ENCODE measurements around the gene C3orf33. TPM values are rescaled to one million over a fixed set of nuclear protein-coding genes. Genes with fewer than 3 reads are reported as not detected.

C3orf33 gene
- total and polyA plus RNA-seq, 10 donors: 1.5 to 6.0 (median 2.1) TPM

DNA sequence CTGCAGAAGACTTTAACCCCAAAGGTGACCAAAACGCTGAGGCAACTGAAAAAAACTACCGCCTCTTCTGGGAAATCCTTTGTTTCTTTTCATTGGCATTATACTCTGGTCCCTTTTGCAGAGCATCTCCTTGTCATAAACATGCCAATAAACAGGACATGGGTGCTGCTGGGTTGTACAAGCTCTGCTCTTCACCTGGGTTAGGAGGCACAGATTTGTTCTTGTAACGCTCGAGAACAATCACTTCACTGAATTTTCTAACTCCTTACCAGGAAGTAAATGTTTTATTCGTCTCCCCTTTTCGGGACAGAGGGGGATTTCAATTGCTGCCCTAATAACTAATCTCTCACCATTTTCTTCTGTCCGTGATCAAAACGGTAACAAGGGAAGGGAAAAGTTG is 62.5 kb downstream of the C3orf33 start:
- Histone ChIP-seq H3K4me3 (peak overlapping the region in 7 of 8 donors; percentile 41 to 76 (median 52)), H3K27ac (no peak overlapping the region), H3K9me3 (no peaks in the 10 kb centered on the region), H3K27me3 (replicated peaks in 1 of 7) (peaks cover 0 to 85% (median 20%) of the 10 kb centered on the region in 7 donors), H3K4me1 (peaks cover 6 to 31% (median 27%) of the 10 kb centered on the region in 6 donors), H3K36me3 (no peaks in the 10 kb centered on the region)
- TF ChIP-seq POLR2A (IDR thresholded peaks at IDR 0.05) (no peak), POLR2AphosphoS5 (IDR thresholded peaks at IDR 0.05) (no peak), CTCF (IDR thresholded peaks at IDR 0.05 in 8 of 11, conservative IDR thresholded peaks at IDR 0.05 in 3 of 11) (no peak)
- WGBS, 5 donors: 13 to 19% (median 16%) methylated on average over 8 of the region's 8 CpGs
- DNase-seq: no peak
- intact Hi-C loops (cut with DNase I; ENCODE audit: low total_unique reads): no loop called here

- Histone ChIP-seq H3K27me3 (replicated peaks in 1 of 7) (peaks cover 0 to 92% (median 20%) of the 10 kb centered on the region in 7 donors), H3K4me1 (peaks cover 6 to 32% (median 29%) of the 10 kb centered on the region in 6 donors), H3K27ac (no peak overlapping the region), H3K4me3 (no peak overlapping the region), H3K9me3 (no peaks in the 10 kb centered on the region), H3K36me3 (no peaks in the 10 kb centered on the region)
- WGBS, 5 donors: 82 to 85% (median 84%) methylated on average over 5 of the region's 5 CpGs
- TF ChIP-seq POLR2A (IDR thresholded peaks at IDR 0.05) (no peak), CTCF (IDR thresholded peaks at IDR 0.05 in 8 of 11, conservative IDR thresholded peaks at IDR 0.05 in 3 of 11) (no peak), POLR2AphosphoS5 (IDR thresholded peaks at IDR 0.05) (no peak)
- intact Hi-C loops (cut with DNase I; ENCODE audit: low total_unique reads): no loop called here
- DNase-seq: no peak
Measured at GRCh38 chr3:155742349-155742965, 63.6 kb downstream of the C3orf33 start.

- no peak overlapping the region for H3K4me3 ChIP-seq
- H3K4me1 ChIP-seq: peaks cover 6 to 32% (median 29%) of the 10 kb centered on the region in 6 donors
- no peak overlapping the region for H3K27ac ChIP-seq
- no peaks in the 10 kb centered on the region for H3K9me3 ChIP-seq
- intact Hi-C loops (cut with DNase I; ENCODE audit: low total_unique reads): no loop called here
- TF ChIP-seq POLR2A (IDR thresholded peaks at IDR 0.05): no peak
- peaks cover 0 to 92% (median 20%) of the 10 kb centered on the region in 7 donors for H3K27me3 ChIP-seq (replicated peaks in 1 of 7)
- no peaks in the 10 kb centered on the region for H3K36me3 ChIP-seq
- DNase-seq: no peak
Measured at GRCh38 chr3:155741603-155742002, 64.5 kb downstream of the C3orf33 start.

DNA sequence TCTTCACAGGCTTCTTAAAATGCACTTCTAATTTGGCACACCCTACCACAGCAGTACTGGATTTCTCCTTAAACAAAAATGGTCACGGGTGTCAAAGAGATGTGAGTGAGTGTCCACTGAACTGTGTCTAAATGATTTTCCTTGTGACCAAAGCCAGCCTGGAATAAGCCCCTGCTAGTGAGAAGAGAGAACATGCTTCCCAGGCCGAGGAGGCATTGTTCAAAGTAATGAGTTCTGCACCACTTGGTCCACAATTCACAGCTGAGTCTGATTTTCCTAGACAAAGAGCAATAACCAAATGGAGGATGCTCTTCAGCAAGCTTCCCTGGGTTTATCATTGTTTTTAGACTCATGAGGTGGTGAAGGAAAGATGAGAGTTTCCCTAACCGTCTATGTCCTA is 65.0 kb downstream of the C3orf33 start:
- no peak for DNase-seq
- peaks cover 0 to 90% (median 20%) of the 10 kb centered on the region in 7 donors for H3K27me3 ChIP-seq (replicated peaks in 1 of 7)
- peaks cover 6 to 32% (median 29%) of the 10 kb centered on the region in 6 donors for H3K4me1 ChIP-seq
- WGBS, 5 donors: 70 to 91% (median 81%) methylated on average over 3 of the region's 3 CpGs
- H3K36me3 ChIP-seq: no peaks in the 10 kb centered on the region
- H3K4me3 ChIP-seq: no peak overlapping the region
- H3K27ac ChIP-seq: no peak overlapping the region
- H3K9me3 ChIP-seq: no peaks in the 10 kb centered on the region
- intact Hi-C loops (cut with DNase I; ENCODE audit: low total_unique reads): no loop called here
- TF ChIP-seq POLR2A (IDR thresholded peaks at IDR 0.05): no peak
- no peak for TF ChIP-seq POLR2AphosphoS5 (IDR thresholded peaks at IDR 0.05)
- TF ChIP-seq CTCF (IDR thresholded peaks at IDR 0.05 in 8 of 11, conservative IDR thresholded peaks at IDR 0.05 in 3 of 11): no peak

Measured in spleen (tissue), 11 donors.